Subcutaneous adipose tissue (tissue), 4 donors: Measurements from ENCODE around the gene CIDEB. TPM values are rescaled to one million over a fixed set of nuclear protein-coding genes. Genes with fewer than 3 reads are reported as not detected.

Source experiments
- CTCF ChIP-seq: fragments of 450-650 bp; IDR thresholded peaks from one replicate; pipeline ENCODE4 v1.5.1; 2016; ENCODE audit warnings: low read depth, mild to moderate bottlenecking, control low read depth, antibody characterized with exemption, moderate library complexity
- total RNA-seq, 4 donors: library from RNA; depleted of rRNA; stranded (reverse); fragments of >200 nt; gene quantifications; one replicate each; pipeline ENCODE4 v1.1.0, GENCODE V29; 2016

The CIDEB gene
- total RNA-seq, 4 donors from 2014 or later = 5.2 to 14.3 (median 10.3) TPM

GRCh38 chr14:24289649-24290280, 18.0 kb downstream of the CIDEB start:
- no peak for TF ChIP-seq CTCF

GRCh38 chr14:24286996-24287395, 20.8 kb downstream of the CIDEB start:
- no peak for TF ChIP-seq CTCF

- TF ChIP-seq CTCF = no peak
Measured at GRCh38 chr14:24285351-24285750, 22.4 kb downstream of the CIDEB start.

- TF ChIP-seq CTCF = no peak
Measured at GRCh38 chr14:24284501-24285035, 23.2 kb downstream of the CIDEB start.

GRCh38 chr14:24283796-24284460, 23.8 kb downstream of the CIDEB start:
- TF ChIP-seq CTCF = no peak

- no peak for TF ChIP-seq CTCF
Measured at GRCh38 chr14:24282736-24283135, 25.0 kb downstream of the CIDEB start.

- TF ChIP-seq CTCF = no peak
Measured at GRCh38 chr14:24281636-24282035, 26.1 kb downstream of the CIDEB start.
